Activated T-helper 2 cell treated with anti-CD3 and anti-CD28 coated beads, Interferon-gamma antibody, Interleukin-2, Interleukin-4, amounts not matched to agents 10 μg/mL and 5 μg/mL and 100 μg/mL, durations not matched to agents 14 hours and 24 hours and 36 hours (primary cell): ENCODE data around the gene FDXR. TPM values are rescaled to one million over a fixed set of nuclear protein-coding genes. Genes with fewer than 3 reads are reported as not detected.

ENCODE experiments used
- DNase-seq: peaks from one replicate; pipeline ENCODE4 v3.0.0; 2021; ENCODE audit warnings: low spot score
- H3K27ac Mint-ChIP-seq: one replicate; pipeline ENCODE4 v1.8.0; 2021; ENCODE audit warnings: mixed read lengths
- H3K27me3 Mint-ChIP-seq: one replicate; pipeline ENCODE4 v1.8.0; 2021; ENCODE audit warnings: low read depth, mixed read lengths
- H3K36me3 Mint-ChIP-seq: one replicate; pipeline ENCODE4 v1.8.0; 2021; ENCODE audit warnings: low read depth, mixed read lengths
- H3K4me1 Mint-ChIP-seq: one replicate; pipeline ENCODE4 v1.8.0; 2021; ENCODE audit warnings: low read depth, mixed read lengths
- H3K4me3 Mint-ChIP-seq: one replicate; pipeline ENCODE4 v1.8.0; 2021; ENCODE audit warnings: low read depth, mild to moderate bottlenecking, moderate library complexity, mixed read lengths
- H3K9me3 Mint-ChIP-seq: one replicate; pipeline ENCODE4 v1.8.0; 2021; ENCODE audit warnings: mixed read lengths
- intact Hi-C: fragments of 100-400 bp; cut with micrococcal nuclease; formaldehyde crosslinking; loops from one replicate; pipeline ENCODE4 v1.15.1; 2023
- total RNA-seq: library from RNA; stranded (reverse); gene quantifications from 2 replicates; pipeline ENCODE4 v1.2.3, GENCODE V29; 2022

The FDXR gene
- total RNA-seq, 1 donor from 2014 or later, result 17.8 TPM

GRCh38 chr17:74827800-74828199 lies 45.0 kb downstream of the FDXR start:
- Mint-ChIP-seq H3K27ac (no peak overlapping the region), H3K9me3 (no peaks in the 10 kb centered on the region), H3K36me3 (no peaks in the 10 kb centered on the region), H3K4me3 (no peak overlapping the region), H3K4me1 (no peaks in the 10 kb centered on the region), H3K27me3 (no peaks in the 10 kb centered on the region)
- DNase-seq, result no peak
- intact Hi-C loops, result no loop called here

DNA sequence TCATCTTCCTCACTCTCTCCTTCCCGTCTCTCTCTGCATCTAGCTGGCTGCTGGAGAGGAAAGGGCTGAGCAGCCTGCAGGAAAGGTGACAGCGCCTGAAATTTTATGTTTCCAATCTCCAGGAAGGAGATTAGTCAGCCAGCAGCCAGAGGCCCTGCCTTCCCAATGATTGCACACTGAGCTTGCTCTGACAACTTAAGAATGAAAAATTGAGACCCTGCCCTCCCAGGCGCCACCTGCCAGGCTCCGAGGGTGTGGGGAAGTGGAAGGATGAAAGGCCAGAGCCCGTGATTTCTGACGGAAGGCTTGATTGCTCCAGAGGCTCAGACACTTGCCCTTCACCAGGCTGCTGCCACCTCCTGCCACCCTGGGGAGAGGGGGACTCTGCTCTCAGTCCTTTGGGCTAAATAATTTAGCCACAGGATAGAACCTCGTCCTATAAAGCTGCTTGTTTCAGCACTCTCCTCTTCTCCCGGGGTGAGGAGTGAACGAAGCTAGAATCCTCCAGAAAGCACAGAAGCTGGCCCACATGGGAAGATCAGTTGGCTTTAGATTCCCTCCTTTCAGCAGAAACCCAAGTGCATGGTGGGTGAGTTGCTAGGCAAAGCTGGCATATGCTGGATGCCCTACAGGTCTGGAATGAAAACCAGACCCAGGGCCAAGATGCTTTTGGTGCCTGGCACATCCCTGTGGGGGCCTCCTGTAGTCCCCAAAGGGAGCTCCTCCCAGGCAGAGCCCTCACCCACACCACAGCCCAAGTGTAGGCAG lies 46.7 kb downstream of the FDXR start:
- Mint-ChIP-seq H3K36me3 (no peaks in the 10 kb centered on the region), H3K9me3 (no peaks in the 10 kb centered on the region), H3K27ac (no peak overlapping the region), H3K4me3 (no peak overlapping the region), H3K27me3 (no peaks in the 10 kb centered on the region), H3K4me1 (no peaks in the 10 kb centered on the region)
- no peak for DNase-seq
- intact Hi-C loops, result no loop called here

DNA sequence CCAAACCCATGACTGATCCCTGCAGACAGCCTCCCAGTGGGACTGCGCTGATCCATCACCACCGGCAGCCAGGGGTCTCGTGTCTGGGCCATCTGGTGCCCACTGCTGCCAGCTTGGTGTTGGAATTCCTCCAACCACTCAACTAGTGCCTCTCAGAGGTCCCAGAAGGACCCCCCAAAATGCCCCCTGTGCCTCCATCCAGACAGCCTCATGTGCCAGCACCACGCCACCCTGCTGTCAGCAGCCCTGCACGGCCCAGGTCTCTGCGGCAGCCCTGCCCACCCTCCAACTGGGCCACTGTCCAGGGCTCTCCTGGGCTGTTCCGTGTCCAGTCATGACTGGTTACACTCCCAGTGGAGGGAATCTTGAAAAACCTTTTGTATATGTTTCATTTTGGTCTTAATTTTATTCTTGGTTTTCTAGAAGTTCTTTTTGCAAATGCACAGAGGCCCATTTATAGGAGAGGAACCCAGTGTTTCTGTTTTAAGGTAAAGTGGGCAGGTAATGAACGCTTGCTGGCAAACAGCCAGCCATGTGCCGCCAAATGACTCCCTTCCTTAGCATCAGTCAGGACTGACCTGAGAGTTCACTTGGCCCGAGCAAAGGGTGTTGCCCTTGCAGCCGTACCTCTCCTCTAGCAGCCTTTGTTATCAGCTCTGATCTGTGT lies 47.7 kb downstream of the FDXR start:
- Mint-ChIP-seq H3K36me3 (no peaks in the 10 kb centered on the region), H3K4me3 (no peak overlapping the region), H3K9me3 (no peaks in the 10 kb centered on the region), H3K4me1 (no peaks in the 10 kb centered on the region), H3K27me3 (no peaks in the 10 kb centered on the region), H3K27ac (no peak overlapping the region)
- intact Hi-C loops, result no loop called here
- no peak for DNase-seq

- H3K36me3 Mint-ChIP-seq, result no peaks in the 10 kb centered on the region
- no peaks in the 10 kb centered on the region for H3K9me3 Mint-ChIP-seq
- H3K4me1 Mint-ChIP-seq, result no peaks in the 10 kb centered on the region
- intact Hi-C loops, result no loop called here
- H3K4me3 Mint-ChIP-seq, result no peak overlapping the region
- no peak for DNase-seq
- no peaks in the 10 kb centered on the region for H3K27me3 Mint-ChIP-seq
- H3K27ac Mint-ChIP-seq, result no peak overlapping the region
Measured at GRCh38 chr17:74822939-74823367, 49.8 kb downstream of the FDXR start.

GRCh38 chr17:74822335-74822938 lies 50.4 kb downstream of the FDXR start:
- no peak overlapping the region for H3K27ac Mint-ChIP-seq
- H3K4me3 Mint-ChIP-seq, result no peak overlapping the region
- no peaks in the 10 kb centered on the region for H3K27me3 Mint-ChIP-seq
- no peaks in the 10 kb centered on the region for H3K9me3 Mint-ChIP-seq
- no peak for DNase-seq
- H3K4me1 Mint-ChIP-seq, result no peaks in the 10 kb centered on the region
- intact Hi-C loops, result no loop called here
- no peaks in the 10 kb centered on the region for H3K36me3 Mint-ChIP-seq

- Mint-ChIP-seq H3K4me1 (no peaks in the 10 kb centered on the region), H3K27ac (no peak overlapping the region), H3K36me3 (no peaks in the 10 kb centered on the region), H3K9me3 (no peaks in the 10 kb centered on the region), H3K27me3 (no peaks in the 10 kb centered on the region), H3K4me3 (no peak overlapping the region)
- DNase-seq, result no peak
- intact Hi-C loops, result no loop called here
Measured at GRCh38 chr17:74821655-74822334, 51.0 kb downstream of the FDXR start.

DNA sequence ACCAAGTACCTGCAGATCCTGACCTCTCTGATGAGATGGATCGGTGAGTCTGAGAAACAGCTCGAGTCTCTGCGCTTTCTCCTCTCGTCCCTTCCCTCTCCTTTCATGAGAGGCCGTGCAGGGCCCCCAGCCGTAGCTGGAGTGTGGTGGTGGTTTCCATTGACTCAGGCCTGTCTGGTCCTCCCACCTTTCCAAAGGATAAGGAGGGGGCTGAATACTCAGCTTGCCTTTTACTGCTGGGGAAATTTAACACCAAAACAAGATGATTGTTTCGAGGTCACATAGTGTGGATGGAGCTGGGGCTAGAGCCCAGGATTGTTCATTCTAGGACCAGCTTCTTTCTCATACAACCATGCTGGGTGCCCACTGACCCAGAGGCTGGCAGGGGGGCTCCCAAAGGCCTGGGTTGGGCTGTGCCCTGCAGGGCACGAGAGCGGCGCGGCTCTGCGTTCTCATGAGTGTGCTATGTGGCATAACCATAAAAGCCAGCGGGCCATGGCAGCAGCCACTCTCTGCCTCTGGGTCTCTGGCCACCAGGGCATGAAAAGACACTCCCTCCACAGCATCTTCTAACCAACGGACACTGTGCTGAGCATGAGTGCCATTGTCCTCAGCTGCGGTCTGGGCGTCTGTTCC lies 52.9 kb downstream of the FDXR start:
- no peak for DNase-seq
- H3K27ac Mint-ChIP-seq, result no peak overlapping the region
- intact Hi-C loops, result no loop called here
- no peak overlapping the region for H3K4me3 Mint-ChIP-seq
- no peaks in the 10 kb centered on the region for H3K27me3 Mint-ChIP-seq
- H3K4me1 Mint-ChIP-seq, result peaks cover 7% of the 10 kb centered on the region
- no peaks in the 10 kb centered on the region for H3K9me3 Mint-ChIP-seq
- H3K36me3 Mint-ChIP-seq, result peaks cover 5% of the 10 kb centered on the region

DNA sequence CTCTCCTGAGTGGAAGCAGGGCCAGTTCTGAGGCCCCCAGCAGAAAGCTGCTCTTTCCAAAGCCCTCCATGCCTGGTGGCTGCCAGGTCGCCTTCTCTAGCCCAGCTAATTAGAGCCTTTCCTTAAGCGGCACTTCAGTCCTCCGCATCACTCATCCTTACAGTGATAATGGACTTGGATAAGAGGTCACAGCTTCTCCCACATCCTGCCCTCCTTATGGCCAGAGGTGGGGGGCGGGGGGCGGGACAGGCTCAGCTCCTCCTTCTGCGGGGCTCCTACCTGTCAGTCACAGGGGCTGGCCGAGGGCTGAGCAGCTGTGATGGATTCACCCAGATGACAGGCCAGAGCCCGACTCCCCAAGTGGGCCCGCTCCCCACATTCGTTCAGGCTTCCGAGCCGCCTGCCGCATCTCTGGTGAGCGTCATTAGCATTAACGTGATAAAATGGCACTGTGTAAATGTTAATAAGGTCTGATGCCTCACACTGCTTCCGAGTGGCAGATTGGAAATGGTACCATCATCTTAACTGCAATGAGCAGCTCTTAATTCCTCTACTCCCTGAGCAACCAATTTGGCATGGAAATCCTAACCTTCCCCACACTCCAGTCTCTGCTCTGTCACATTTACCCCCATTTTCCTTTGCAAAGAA lies 54.4 kb downstream of the FDXR start:
- H3K27me3 Mint-ChIP-seq, result no peaks in the 10 kb centered on the region
- DNase-seq, result no peak
- H3K27ac Mint-ChIP-seq, result no peak overlapping the region
- no peaks in the 10 kb centered on the region for H3K9me3 Mint-ChIP-seq
- peaks cover 9% of the 10 kb centered on the region for H3K4me1 Mint-ChIP-seq
- H3K36me3 Mint-ChIP-seq, result peaks cover 12% of the 10 kb centered on the region
- intact Hi-C loops, result no loop called here
- no peak overlapping the region for H3K4me3 Mint-ChIP-seq

DNA sequence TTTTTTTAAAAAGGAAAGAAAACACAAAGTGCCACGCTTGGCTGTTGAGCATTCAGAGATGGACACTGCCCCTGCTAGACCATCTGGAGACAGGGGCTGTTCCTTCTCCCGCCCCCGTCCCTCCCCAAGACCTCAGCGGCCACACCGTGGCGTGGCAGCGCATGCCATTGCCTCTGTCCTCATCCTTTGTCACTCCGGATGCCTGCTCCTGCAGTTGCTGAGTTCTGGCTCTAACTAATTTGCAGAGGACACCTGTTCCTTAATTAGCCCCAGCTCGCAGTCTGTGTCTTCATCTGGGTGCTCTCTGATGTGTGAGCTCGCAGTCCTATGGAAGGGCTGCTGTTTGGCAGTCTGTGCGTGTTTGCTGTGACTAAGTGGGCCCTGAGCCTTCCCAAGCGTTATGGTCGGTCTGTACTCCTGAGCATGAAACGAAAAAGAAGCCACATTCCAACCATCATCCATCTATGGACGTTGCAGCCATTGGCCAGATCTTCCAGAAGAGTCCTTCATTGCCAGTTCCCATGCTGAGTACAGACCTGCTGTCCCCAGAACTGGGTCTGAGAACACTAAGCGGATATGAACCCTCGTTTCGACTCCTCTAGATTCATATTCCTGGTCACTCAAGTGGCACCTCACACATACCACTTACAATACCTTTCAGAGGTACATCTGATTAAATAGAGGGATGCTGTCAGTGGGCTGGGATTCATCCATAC lies 55.7 kb downstream of the FDXR start:
- Mint-ChIP-seq H3K27ac (no peak overlapping the region), H3K4me3 (no peak overlapping the region), H3K36me3 (peaks cover 12% of the 10 kb centered on the region), H3K27me3 (no peaks in the 10 kb centered on the region), H3K9me3 (no peaks in the 10 kb centered on the region), H3K4me1 (peaks cover 9% of the 10 kb centered on the region)
- intact Hi-C loops, result no loop called here
- DNase-seq, result no peak

- intact Hi-C loops, result no loop called here
- Mint-ChIP-seq H3K4me3 (no peak overlapping the region), H3K36me3 (peaks cover 12% of the 10 kb centered on the region), H3K27ac (no peak overlapping the region), H3K4me1 (peaks cover 9% of the 10 kb centered on the region), H3K9me3 (no peaks in the 10 kb centered on the region), H3K27me3 (no peaks in the 10 kb centered on the region)
- DNase-seq, result no peak
Measured at GRCh38 chr17:74815550-74816370, 57.0 kb downstream of the FDXR start.

DNA sequence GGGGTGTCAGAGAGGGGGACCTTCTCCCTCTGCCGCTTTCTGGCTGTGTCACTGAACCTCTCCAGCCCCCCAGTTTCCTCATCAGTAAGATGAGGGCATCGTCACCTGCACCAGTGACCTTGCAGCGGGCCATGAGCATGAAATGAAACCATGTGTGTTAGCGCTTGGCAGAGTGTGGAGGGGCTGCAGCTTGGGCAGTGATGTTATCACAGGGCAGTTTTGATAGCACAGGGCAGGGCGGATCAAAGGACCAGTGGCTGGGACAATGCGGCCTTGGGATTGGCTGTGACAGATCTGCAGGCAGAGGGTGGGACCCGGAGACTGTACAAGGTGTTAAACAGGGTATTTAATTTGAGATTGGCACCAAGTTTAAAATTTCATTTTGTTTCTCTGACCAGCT lies 57.7 kb downstream of the FDXR start:
- Mint-ChIP-seq H3K4me1 (peaks cover 9% of the 10 kb centered on the region), H3K9me3 (no peaks in the 10 kb centered on the region), H3K27me3 (no peaks in the 10 kb centered on the region), H3K4me3 (no peak overlapping the region), H3K36me3 (peaks cover 12% of the 10 kb centered on the region), H3K27ac (no peak overlapping the region)
- intact Hi-C loops, result no loop called here
- DNase-seq, result no peak
